ENCODE data around the gene FILIP1.

FILIP1 gene

DNA sequence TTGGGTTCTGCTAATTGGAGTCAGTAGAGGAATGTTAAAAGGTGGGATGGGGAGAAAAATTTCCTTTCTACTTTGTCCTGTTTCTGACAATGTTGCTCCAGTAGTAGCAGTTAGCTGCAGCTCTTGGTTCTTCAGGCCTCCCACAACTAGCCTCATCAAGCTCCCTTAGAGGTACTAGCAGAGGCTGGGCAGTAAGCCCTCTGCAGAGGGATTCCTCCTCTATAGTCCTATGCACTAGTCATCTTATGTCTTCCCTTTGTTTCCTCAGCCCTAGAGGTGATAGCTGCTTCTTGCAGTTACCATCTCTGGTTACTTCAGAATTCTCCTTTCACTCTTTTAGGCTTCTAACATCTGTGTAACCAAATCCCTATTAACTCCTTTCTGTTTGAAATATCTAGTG, 99.8 kb downstream of the FILIP1 start:
- TF ChIP-seq ZFX (IDR thresholded peaks at IDR 0.05): no peak
- TF ChIP-seq, protein P1, sequence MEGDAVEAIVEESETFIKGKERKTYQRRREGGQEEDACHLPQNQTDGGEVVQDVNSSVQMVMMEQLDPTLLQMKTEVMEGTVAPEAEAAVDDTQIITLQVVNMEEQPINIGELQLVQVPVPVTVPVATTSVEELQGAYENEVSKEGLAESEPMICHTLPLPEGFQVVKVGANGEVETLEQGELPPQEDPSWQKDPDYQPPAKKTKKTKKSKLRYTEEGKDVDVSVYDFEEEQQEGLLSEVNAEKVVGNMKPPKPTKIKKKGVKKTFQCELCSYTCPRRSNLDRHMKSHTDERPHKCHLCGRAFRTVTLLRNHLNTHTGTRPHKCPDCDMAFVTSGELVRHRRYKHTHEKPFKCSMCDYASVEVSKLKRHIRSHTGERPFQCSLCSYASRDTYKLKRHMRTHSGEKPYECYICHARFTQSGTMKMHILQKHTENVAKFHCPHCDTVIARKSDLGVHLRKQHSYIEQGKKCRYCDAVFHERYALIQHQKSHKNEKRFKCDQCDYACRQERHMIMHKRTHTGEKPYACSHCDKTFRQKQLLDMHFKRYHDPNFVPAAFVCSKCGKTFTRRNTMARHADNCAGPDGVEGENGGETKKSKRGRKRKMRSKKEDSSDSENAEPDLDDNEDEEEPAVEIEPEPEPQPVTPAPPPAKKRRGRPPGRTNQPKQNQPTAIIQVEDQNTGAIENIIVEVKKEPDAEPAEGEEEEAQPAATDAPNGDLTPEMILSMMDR (conservative IDR thresholded peaks at IDR 0.05): no peak
- no peak overlapping the region for H3K27ac ChIP-seq

DNA sequence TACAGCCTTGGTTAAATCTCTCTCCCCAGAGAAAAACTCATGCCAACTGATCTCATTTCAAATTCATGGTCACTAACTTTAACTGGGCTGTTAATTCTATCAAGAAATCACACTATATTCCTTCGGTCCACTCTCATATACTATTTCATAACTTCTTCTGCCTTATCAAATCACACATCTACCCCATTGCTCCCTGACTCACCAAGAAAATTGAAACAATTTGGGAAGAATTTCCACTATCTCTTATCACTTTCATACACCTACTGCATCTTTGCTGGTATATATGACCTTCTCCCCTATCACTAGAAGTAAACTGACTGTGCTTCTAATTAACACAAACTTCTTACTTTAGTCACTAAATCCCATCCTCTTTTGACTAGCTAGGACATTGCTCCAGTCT, 102.3 kb downstream of the FILIP1 start:
- TF ChIP-seq, protein P1 (conservative IDR thresholded peaks at IDR 0.05): no peak
- H3K27ac ChIP-seq: no peak overlapping the region

DNA sequence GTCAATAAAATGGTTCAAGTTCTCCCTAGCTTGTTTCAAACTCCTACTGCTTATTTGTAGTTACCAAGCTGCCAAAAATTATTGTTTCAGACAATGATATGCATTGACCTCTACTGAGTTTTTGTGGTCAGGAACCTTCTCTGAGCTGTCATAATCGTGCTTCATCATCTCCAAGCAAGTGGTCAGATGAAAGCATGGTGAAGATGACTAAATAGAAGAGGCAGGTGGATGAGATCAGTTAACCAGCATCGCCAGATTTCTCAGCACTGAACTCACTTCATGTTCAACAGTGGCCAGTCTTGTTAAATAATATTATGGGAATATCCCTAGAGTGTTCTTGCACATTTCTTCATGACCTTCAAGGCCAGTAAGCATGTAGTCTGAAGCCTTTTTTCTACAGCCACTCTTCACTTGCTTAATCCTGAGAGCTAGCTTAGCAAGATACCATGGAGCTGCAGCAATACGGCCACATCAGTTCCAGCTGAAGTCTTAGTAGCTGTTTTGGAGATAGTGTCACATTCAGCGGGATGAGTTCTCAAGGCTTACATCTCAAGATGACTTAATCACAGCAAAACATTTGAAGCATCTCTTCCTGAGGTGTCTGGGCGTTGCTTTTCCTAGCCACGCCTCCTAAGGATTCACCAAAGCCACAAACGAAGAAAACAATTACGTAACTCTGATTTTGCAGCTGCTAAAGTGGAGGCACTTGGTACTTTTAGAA, 107.4 kb downstream of the FILIP1 start:
- TF ChIP-seq, protein P1 (conservative IDR thresholded peaks at IDR 0.05): no peak
- TF ChIP-seq ZFX (IDR thresholded peaks at IDR 0.05): no peak
- no peak overlapping the region for H3K27ac ChIP-seq

DNA sequence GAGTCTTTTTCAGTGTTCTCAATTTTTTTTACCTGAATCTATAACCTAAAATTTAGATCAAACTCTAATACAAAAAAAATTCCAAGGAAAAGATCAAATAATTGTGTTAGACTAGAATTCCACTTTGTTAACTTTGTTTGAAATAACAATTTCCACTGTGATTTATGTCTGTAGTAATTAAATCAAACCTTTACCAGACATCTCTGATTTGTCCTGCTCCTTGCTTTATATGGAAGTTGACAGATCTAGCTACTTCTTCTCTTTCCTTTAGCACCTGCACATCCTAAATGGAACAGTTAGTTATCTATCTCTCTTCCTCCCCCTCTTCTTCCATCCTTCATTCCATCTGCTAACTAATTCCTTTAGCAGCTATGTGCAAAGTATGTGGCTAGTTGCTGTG, 109.5 kb downstream of the FILIP1 start:
- no peak overlapping the region for H3K27ac ChIP-seq
- no peak for TF ChIP-seq ZFX (IDR thresholded peaks at IDR 0.05)
- TF ChIP-seq, protein P1 (conservative IDR thresholded peaks at IDR 0.05): no peak

DNA sequence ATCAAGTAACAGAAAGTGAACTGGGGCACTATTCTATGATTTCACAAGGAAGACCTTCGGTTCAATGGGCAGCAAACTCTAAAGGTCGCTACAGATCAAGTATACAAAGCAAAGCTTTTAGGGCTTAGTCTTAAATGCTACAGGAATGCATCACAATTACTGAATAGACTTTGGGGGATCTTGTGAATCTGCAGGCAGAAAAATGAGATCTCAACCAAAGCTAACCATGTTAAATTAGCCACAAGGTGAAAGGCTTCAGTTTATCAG, 111.0 kb downstream of the FILIP1 start:
- H3K27ac ChIP-seq: no peak overlapping the region
- TF ChIP-seq ZFX (IDR thresholded peaks at IDR 0.05): no peak
- TF ChIP-seq, protein P1 (conservative IDR thresholded peaks at IDR 0.05): no peak

DNA sequence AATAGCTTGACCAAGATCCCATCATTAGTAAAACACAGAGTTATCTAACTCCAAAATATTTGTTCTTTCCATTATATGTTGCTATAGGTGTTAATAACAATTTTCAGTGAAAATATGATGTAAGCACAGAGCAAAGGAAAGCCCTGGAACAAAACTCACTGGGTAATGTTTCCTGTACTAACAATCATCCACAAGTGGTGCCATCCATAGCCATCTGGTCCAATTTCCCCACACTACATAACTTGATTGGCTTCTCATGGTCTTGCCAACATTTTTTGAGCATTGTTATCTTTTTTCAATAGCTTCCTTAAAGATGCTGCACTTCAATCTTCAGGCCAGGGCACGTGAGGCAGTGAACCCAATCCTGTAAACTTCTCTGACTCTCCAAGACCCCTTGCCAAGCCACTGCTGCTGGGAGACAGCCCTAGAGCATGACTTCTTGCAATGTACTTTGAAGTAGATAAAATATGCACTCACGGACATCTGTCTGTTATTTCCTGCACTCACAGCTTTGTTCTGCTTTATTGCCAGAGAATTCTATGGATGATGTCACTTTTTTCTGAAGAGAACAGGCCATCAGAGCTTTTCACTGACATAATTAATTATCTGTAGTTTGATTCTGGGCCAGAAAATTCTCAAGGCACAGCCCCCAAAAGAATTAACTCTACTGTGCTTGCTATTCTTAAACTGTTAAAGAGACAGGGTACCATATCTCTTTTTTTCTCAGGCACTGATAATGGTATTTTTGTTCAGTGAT, 111.5 kb downstream of the FILIP1 start:
- no peak overlapping the region for H3K27ac ChIP-seq
- TF ChIP-seq, protein P1 (conservative IDR thresholded peaks at IDR 0.05): no peak
- no peak for TF ChIP-seq ZFX (IDR thresholded peaks at IDR 0.05)

DNA sequence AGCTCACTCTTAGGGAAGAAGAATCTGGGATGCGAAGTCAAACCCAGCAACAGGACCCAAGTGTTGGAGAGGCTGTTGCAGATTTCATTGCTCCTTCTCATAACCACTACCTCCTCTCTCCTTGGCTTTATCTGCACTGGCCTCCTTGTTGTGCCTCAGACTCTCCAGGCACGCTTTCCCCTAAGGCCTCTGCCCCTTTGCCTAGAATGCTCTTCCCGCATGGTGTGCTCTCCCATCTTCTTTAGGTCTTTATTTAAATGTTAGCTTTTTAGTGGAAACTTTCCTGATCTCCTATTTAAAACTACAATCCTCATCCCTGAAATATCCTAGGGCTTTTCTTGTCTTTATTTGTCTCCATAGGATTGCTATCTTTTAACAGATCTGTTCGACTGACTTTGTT, 114.1 kb downstream of the FILIP1 start:
- no peak for TF ChIP-seq ZFX (IDR thresholded peaks at IDR 0.05)
- TF ChIP-seq, protein P1 (conservative IDR thresholded peaks at IDR 0.05): no peak
- H3K27ac ChIP-seq: no peak overlapping the region
